ENCODE measurements around the gene SPECC1.
A peak's percentile ranks its signal among the peaks of the same experiment; 100 is the strongest.

SPECC1 gene

GRCh38 chr17:20127360-20128035, 118.3 kb downstream of the SPECC1 start:
- no peak for TF ChIP-seq Cebpa-rat (IDR thresholded peaks at IDR 0.05)
- no peak overlapping the region for H3K27ac ChIP-seq
- H3K9me3 ChIP-seq (replicated peaks in 1 of 11) = peaks cover 0 to 22% (median 13%) of the 10 kb centered on the region in 11 experiments; a peak in 17 of 22 replicates
- H3K36me3 ChIP-seq = peaks cover 0 to 95% (median 63%) of the 10 kb centered on the region in 11 experiments; a peak in 19 of 22 replicates
- H3K4me3 ChIP-seq = no peak overlapping the region
- no peaks in the 10 kb centered on the region for H3K27me3 ChIP-seq
- no peak overlapping the region for H3K4me2 ChIP-seq
- 0 out of 22 replicates have a peak overlapping the region, but pooled peaks of 1 of the 11 experiments have one; percentile 34 for H3K9ac ChIP-seq
- H3K4me1 ChIP-seq = peaks cover 0 to 6% (median 4%) of the 10 kb centered on the region in 10 experiments; a peak in 9 of 20 replicates
- H4K20me1 ChIP-seq = peaks cover 0 to 61% (median 15%) of the 10 kb centered on the region in 11 experiments; a peak in 13 of 22 replicates

- H3K4me1 ChIP-seq = 0 out of 20 replicates have a peak, but pooled peaks cover 0 to under 1% (median 0%) of the 10 kb centered on the region in 10 experiments
- peaks cover 0 to 61% (median 9%) of the 10 kb centered on the region in 11 experiments; a peak in 13 of 22 replicates for H4K20me1 ChIP-seq
- H3K27me3 ChIP-seq = no peaks in the 10 kb centered on the region
- H3K36me3 ChIP-seq = peaks cover 0 to 94% (median 62%) of the 10 kb centered on the region in 11 experiments; a peak in 19 of 22 replicates
- no peak overlapping the region for H3K27ac ChIP-seq
- no peak overlapping the region for H3K4me2 ChIP-seq
- no peak for TF ChIP-seq Cebpa-rat (IDR thresholded peaks at IDR 0.05)
- H3K9me3 ChIP-seq (replicated peaks in 1 of 11) = peaks cover 0 to 22% (median 13%) of the 10 kb centered on the region in 11 experiments; a peak in 17 of 22 replicates
- H3K4me3 ChIP-seq = no peak overlapping the region
- H3K9ac ChIP-seq = no peak overlapping the region
Measured at GRCh38 chr17:20128036-20128667, 119.0 kb downstream of the SPECC1 start.

GRCh38 chr17:20133517-20133916, 124.4 kb downstream of the SPECC1 start:
- TF ChIP-seq Cebpa-rat (IDR thresholded peaks at IDR 0.05) = no peak
- H3K36me3 ChIP-seq = peaks cover 0 to 91% (median 50%) of the 10 kb centered on the region in 11 experiments; a peak in 18 of 22 replicates
- no peak overlapping the region for H3K27ac ChIP-seq
- H3K9me3 ChIP-seq (replicated peaks in 1 of 11) = peaks cover 0 to 22% (median 13%) of the 10 kb centered on the region in 11 experiments; a peak in 17 of 22 replicates
- H3K4me1 ChIP-seq = no peaks in the 10 kb centered on the region
- H3K27me3 ChIP-seq = no peaks in the 10 kb centered on the region
- H3K9ac ChIP-seq = no peak overlapping the region
- H3K4me2 ChIP-seq = no peak overlapping the region
- peaks cover 0 to 55% (median 13%) of the 10 kb centered on the region in 11 experiments; a peak in 9 of 22 replicates for H4K20me1 ChIP-seq
- H3K4me3 ChIP-seq = no peak overlapping the region

- peaks cover 0 to 46% (median 20%) of the 10 kb centered on the region in 11 experiments; a peak in 10 of 22 replicates for H4K20me1 ChIP-seq
- TF ChIP-seq Cebpa-rat (IDR thresholded peaks at IDR 0.05) = no peak
- H3K36me3 ChIP-seq = peaks cover 0 to 96% (median 34%) of the 10 kb centered on the region in 11 experiments; a peak in 15 of 22 replicates
- H3K4me3 ChIP-seq = no peak overlapping the region
- peaks cover 0 to 26% (median 12%) of the 10 kb centered on the region in 11 experiments; a peak in 16 of 22 replicates for H3K9me3 ChIP-seq (replicated peaks in 1 of 11)
- H3K27ac ChIP-seq = no peak overlapping the region
- H3K4me2 ChIP-seq = no peak overlapping the region
- H3K27me3 ChIP-seq = no peaks in the 10 kb centered on the region
- H3K9ac ChIP-seq = no peak overlapping the region
- peaks cover 0 to 8% (median 3%) of the 10 kb centered on the region in 10 experiments; a peak in 8 of 20 replicates for H3K4me1 ChIP-seq
Measured at GRCh38 chr17:20141198-20141972, 132.2 kb downstream of the SPECC1 start.

- H4K20me1 ChIP-seq = peaks cover 0 to 43% (median 20%) of the 10 kb centered on the region in 11 experiments; a peak in 10 of 22 replicates
- H3K27me3 ChIP-seq = no peaks in the 10 kb centered on the region
- peaks cover 0 to 8% (median 3%) of the 10 kb centered on the region in 10 experiments; a peak in 8 of 20 replicates for H3K4me1 ChIP-seq
- peaks cover 0 to 26% (median 12%) of the 10 kb centered on the region in 11 experiments; a peak in 16 of 22 replicates for H3K9me3 ChIP-seq (replicated peaks in 1 of 11)
- no peak overlapping the region for H3K27ac ChIP-seq
- no peak overlapping the region for H3K9ac ChIP-seq
- peaks cover 0 to 89% (median 34%) of the 10 kb centered on the region in 11 experiments; a peak in 15 of 22 replicates for H3K36me3 ChIP-seq
- H3K4me2 ChIP-seq = no peak overlapping the region
- no peak overlapping the region for H3K4me3 ChIP-seq
- TF ChIP-seq Cebpa-rat (IDR thresholded peaks at IDR 0.05) = no peak
Measured at GRCh38 chr17:20142268-20142667, 133.1 kb downstream of the SPECC1 start.

GRCh38 chr17:20143740-20144139, 134.6 kb downstream of the SPECC1 start:
- peaks cover 0 to 8% (median 3%) of the 10 kb centered on the region in 10 experiments; a peak in 8 of 20 replicates for H3K4me1 ChIP-seq
- peaks cover 0 to 85% (median 33%) of the 10 kb centered on the region in 11 experiments; a peak in 15 of 22 replicates for H3K36me3 ChIP-seq
- H4K20me1 ChIP-seq = peaks cover 0 to 47% (median 32%) of the 10 kb centered on the region in 11 experiments; a peak in 12 of 22 replicates
- no peak overlapping the region for H3K27ac ChIP-seq
- H3K27me3 ChIP-seq = no peaks in the 10 kb centered on the region
- peaks cover 0 to 26% (median 12%) of the 10 kb centered on the region in 11 experiments; a peak in 16 of 22 replicates for H3K9me3 ChIP-seq (replicated peaks in 1 of 11)
- no peak overlapping the region for H3K4me2 ChIP-seq
- TF ChIP-seq Cebpa-rat (IDR thresholded peaks at IDR 0.05) = no peak
- H3K9ac ChIP-seq = no peak overlapping the region
- no peak overlapping the region for H3K4me3 ChIP-seq

GRCh38 chr17:20145567-20145966, 136.4 kb downstream of the SPECC1 start:
- TF ChIP-seq Cebpa-rat (IDR thresholded peaks at IDR 0.05) = no peak
- Histone ChIP-seq H3K9ac (no peak overlapping the region), H3K4me3 (no peak overlapping the region), H3K9me3 (replicated peaks in 1 of 11) (peaks cover 0 to 26% (median 12%) of the 10 kb centered on the region in 11 experiments; a peak in 16 of 22 replicates), H3K4me1 (peaks cover 0 to 8% (median 0%) of the 10 kb centered on the region in 10 experiments; a peak in 6 of 20 replicates), H3K27me3 (no peaks in the 10 kb centered on the region), H4K20me1 (peaks cover 0 to 50% (median 36%) of the 10 kb centered on the region in 11 experiments; a peak in 12 of 22 replicates), H3K27ac (no peak overlapping the region), H3K4me2 (peak overlapping the region in 4 of 11 experiments; percentile 17 to 46 (median 30); a peak in 6 of 22 replicates), H3K36me3 (peaks cover 0 to 76% (median 31%) of the 10 kb centered on the region in 11 experiments; a peak in 14 of 22 replicates)

- Histone ChIP-seq H3K4me1 (peaks cover 0 to 8% (median 1%) of the 10 kb centered on the region in 10 experiments; a peak in 8 of 20 replicates), H4K20me1 (peaks cover 0 to 73% (median 36%) of the 10 kb centered on the region in 11 experiments; a peak in 18 of 22 replicates), H3K9me3 (replicated peaks in 1 of 11) (peaks cover 0 to 18% (median 12%) of the 10 kb centered on the region in 11 experiments; a peak in 16 of 22 replicates), H3K4me2 (no peak overlapping the region), H3K27ac (no peak overlapping the region), H3K36me3 (peaks cover 0 to 60% (median 21%) of the 10 kb centered on the region in 11 experiments; a peak in 14 of 22 replicates), H3K4me3 (no peak overlapping the region), H3K27me3 (no peaks in the 10 kb centered on the region), H3K9ac (no peak overlapping the region)
- no peak for TF ChIP-seq Cebpa-rat (IDR thresholded peaks at IDR 0.05)
Measured at GRCh38 chr17:20149251-20149650, 140.1 kb downstream of the SPECC1 start.
